GM12878 (cell line): ENCODE measurements around the gene COL24A1. TPM values are rescaled to one million over a fixed set of nuclear protein-coding genes. Genes with fewer than 3 reads are reported as not detected.

ENCODE experiments used
- ATAC-seq: fragments of 200-7000 bp; cut with Tn5 transposase; 3 replicates; pipeline ENCODE4 v1.9.1; 2020; ENCODE audit warnings: mild to moderate bottlenecking, moderate library complexity
- BruUV-seq: library from RNA; stranded (reverse); fragments of 400-500 nt; replicated peaks from 2 replicates; lab custom pipeline; 2021; lab: Mats Ljungman, UMichigan
- CTCF ChIA-PET: fragments of 300-600 bp; sonication (Branson Sonifier 250); formaldehyde crosslinking; extraction: SDS; loops from one replicate; lab custom pipeline; 2021; ENCODE audit warnings: inconsistent platforms; lab: Yijun Ruan, JAX
- POLR2A ChIA-PET: fragments of 350-600 bp; formaldehyde crosslinking; extraction: SDS; loops from one replicate; lab custom pipeline; 2021; ENCODE audit warnings: inconsistent platforms; lab: Charles Lee
- RAD21 ChIA-PET: fragments of 300-600 bp; sonication (Branson Sonifier 250); formaldehyde crosslinking; loops from one replicate; lab custom pipeline; 2023; ENCODE audit warnings: antibody characterized with exemption; ENCODE audit not compliant: unreplicated experiment; lab: Charles Lee
- SMC1A ChIA-PET: fragments of 300-600 bp; sonication (Branson Sonifier 250); formaldehyde crosslinking; loops from one replicate; lab custom pipeline; 2023; ENCODE audit not compliant: unreplicated experiment, uncharacterized antibody; lab: Charles Lee
- DNase-seq: peaks from one replicate; pipeline ENCODE4 v3.0.0-alpha.2; 2011; ENCODE audit warnings: low read depth, low spot score
- FAIRE-seq: peaks from 3 replicates; lab custom pipeline; 2011; peaks lifted over from hg19 to GRCh38; lab: Jason Lieb, UNC
- H2AFZ ChIP-seq: 2 replicates; pipeline ENCODE4 v1.6.0; 2011; ENCODE audit warnings: low read depth, low read length, control low read depth; ENCODE audit not compliant: control insufficient read depth
- H3K27ac ChIP-seq: 2 replicates; pipeline ENCODE4 v1.5.1; 2011; ENCODE audit warnings: control low read depth; ENCODE audit not compliant: control insufficient read depth, insufficient read depth
- H3K27me3 ChIP-seq, 2 experiments: replicated peaks in 1 of 2; 2 replicates each; pipeline versions ENCODE4 v1.6.0 to v1.6.1; 2011; ENCODE audit warnings: low read length in 1 of 2; ENCODE audit not compliant: control insufficient read depth in 2 of 2, insufficient read depth in 2 of 2
- H3K36me3 ChIP-seq, 2 experiments: 2 replicates each; pipeline ENCODE4 v1.5.1; 2011; ENCODE audit warnings: low read length in 1 of 2; ENCODE audit not compliant: control insufficient read depth in 2 of 2, insufficient read depth in 2 of 2
- H3K4me1 ChIP-seq: 2 replicates; pipeline ENCODE4 v1.6.1; 2011; ENCODE audit warnings: mild to moderate bottlenecking, low read length, moderate library complexity, mixed read lengths; ENCODE audit not compliant: control insufficient read depth, insufficient read depth
- H3K4me2 ChIP-seq: 2 replicates; pipeline ENCODE4 v1.6.0; 2011; ENCODE audit warnings: control low read depth; ENCODE audit not compliant: control insufficient read depth, insufficient read depth
- H3K4me3 ChIP-seq: fragments of 200-600 bp; sonication (generic); 2 replicates; pipeline ENCODE4 v1.5.1; 2016
- H3K79me2 ChIP-seq: 2 replicates; pipeline ENCODE4 v1.6.0; 2011; ENCODE audit warnings: low read length; ENCODE audit not compliant: control insufficient read depth, insufficient read depth
- H3K9ac ChIP-seq: 2 replicates; pipeline ENCODE4 v1.8.0; 2011; ENCODE audit warnings: low read length, control low read depth, mixed read lengths; ENCODE audit not compliant: control insufficient read depth, insufficient read depth
- H3K9me3 ChIP-seq: replicated peaks from 3 replicates; pipeline ENCODE4 v1.5.1; 2011; ENCODE audit warnings: mild to moderate bottlenecking, low read length; ENCODE audit not compliant: control insufficient read depth, insufficient read depth
- H4K20me1 ChIP-seq: 2 replicates; pipeline ENCODE4 v1.6.0; 2011; ENCODE audit not compliant: control insufficient read depth, insufficient read depth
- CHD2 ChIP-seq: IDR thresholded peaks from 2 replicates; pipeline ENCODE4 v1.6.1; 2011; ENCODE audit warnings: low read depth, low read length, improper control_type of control experiment, borderline replicate concordance
- EED ChIP-seq: sonication (generic); IDR thresholded peaks from 2 replicates; pipeline ENCODE4 v1.6.1; 2016; ENCODE audit warnings: antibody characterized with exemption, low read depth
- FOS ChIP-seq: IDR thresholded peaks from 3 replicates; pipeline ENCODE4 v1.6.1; 2011; ENCODE audit warnings: borderline replicate concordance; ENCODE audit not compliant: insufficient read length; ENCODE audit errors: extremely low read depth
- HDAC2 ChIP-seq: fragments of 200-600 bp; sonication (generic); IDR thresholded peaks from 2 replicates; pipeline ENCODE4 v1.6.1; 2017
- HDAC6 ChIP-seq: fragments of 200-600 bp; sonication (generic); IDR thresholded peaks from one replicate; pipeline ENCODE4 v1.8.0; 2017; ENCODE audit warnings: antibody characterized with exemption; ENCODE audit not compliant: unreplicated experiment
- IRF5 ChIP-seq: fragments of 450-650 bp; IDR thresholded peaks from 2 replicates; pipeline ENCODE4 v1.6.1; 2017; ENCODE audit warnings: borderline replicate concordance
- KDM1A ChIP-seq: fragments of 200-600 bp; sonication (generic); IDR thresholded peaks from 2 replicates; pipeline ENCODE4 v1.6.1; 2016; ENCODE audit warnings: borderline replicate concordance
- NBN ChIP-seq: fragments of 450-650 bp; IDR thresholded peaks from 2 replicates; pipeline ENCODE4 v1.6.1; 2016
- SP1 ChIP-seq: IDR thresholded peaks from one replicate; pipeline ENCODE4 v1.6.1; 2011; ENCODE audit warnings: low read depth, low read length
- ZNF24 ChIP-seq: fragments of 450-650 bp; IDR thresholded peaks from 2 replicates; pipeline ENCODE4 v1.6.1; 2017; ENCODE audit warnings: antibody characterized with exemption, mild to moderate bottlenecking
- WGBS: methylation state at CpG from one replicate; pipeline ENCODE4 v1.1.6; 2016; ENCODE audit warnings: low lambda C conversion rate; ENCODE audit not compliant: insufficient replicate concordance, insufficient coverage; ENCODE audit errors: missing lambda C conversion rate; 5-methylcytosine and 5-hydroxymethylcytosine counted together
- in situ Hi-C: fragments of 300-500 bp; cut with MboI; formaldehyde crosslinking; loops from 9 replicates; pipeline ENCODE4 v1.14.3; 2018; ENCODE audit warnings: mixed read lengths
- intact Hi-C: fragments of 100-400 bp; cut with micrococcal nuclease; formaldehyde crosslinking; loops from one replicate; pipeline ENCODE4 v1.14.2; 2022; ENCODE audit not compliant: unreplicated experiment
- polyA plus RNA-seq, 11 experiments: library from polyadenylated mRNA; depleted of rRNA in 4 of 11; unstranded in 6 of 11; stranded (reverse) in 5 of 11; fragments of >200 nt; fragmentation: Nextera tagmentation in 4 of 11; fragmentation: Illumina TruSeq in 1 of 11; extraction: Ambion mirVana in 4 of 11; extraction: Trizol in 1 of 11; gene quantifications; 1 replicate in 1 of 11; 2 replicates in 10 of 11; pipeline versions ENCODE4 v1.2.1 to v1.2.3, GENCODE V29; 2011 to 2016; ENCODE audit warnings: inconsistent platforms in 2 of 11, missing spikeins in 2 of 11, low read depth in 1 of 11
- total RNA-seq, 4 experiments: library from RNA; depleted of rRNA in 3 of 4; stranded (reverse); fragments of >200 nt in 3 of 4; fragmentation: Illumina TruSeq in 1 of 4; extraction: Trizol in 1 of 4; gene quantifications; 2 replicates each; pipeline versions ENCODE4 v1.2.1 to v1.2.3, GENCODE V29; 2013 to 2021
- TF ChIP-seq, protein P1 (sequence below), 3 experiments: IDR thresholded peaks in 2 of 3; conservative IDR thresholded peaks in 1 of 3; 2 replicates each; pipeline ENCODE4 v1.5.1; 2011; ENCODE audit warnings: low read depth in 3 of 3, low read length in 3 of 3, mild to moderate bottlenecking in 3 of 3, control low read depth in 2 of 3, moderate library complexity in 2 of 3, inconsistent platforms in 1 of 3, mixed read lengths in 1 of 3; ENCODE audit not compliant: control insufficient read depth in 2 of 3, insufficient read depth in 1 of 3; ENCODE audit errors: extremely low read depth in 1 of 3

Gene COL24A1
- total and polyA plus RNA-seq, 10 of the 15 experiments (the other 5 are each of a cell fraction or from before 2014, with no cell fraction given): 0.19 to 4.1 (median 2.0) TPM

DNA sequence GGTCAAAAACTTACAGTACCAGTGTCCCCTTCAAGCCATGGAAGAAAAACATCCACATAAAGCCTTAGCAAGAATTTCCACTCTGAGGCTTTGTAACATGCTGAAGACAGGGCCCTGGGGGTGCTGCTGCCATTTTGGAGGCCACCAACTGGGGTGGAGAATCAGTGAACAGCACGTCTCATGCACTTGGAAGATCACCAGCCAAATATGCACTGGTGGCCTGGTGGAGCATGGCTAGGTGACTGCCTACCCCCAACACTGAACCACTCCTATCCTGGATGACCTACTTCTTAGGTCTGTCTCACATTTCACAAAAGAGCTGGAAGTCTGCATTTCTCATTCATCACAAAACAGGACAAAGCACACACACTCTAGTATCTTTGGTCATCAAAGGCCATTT, 126.4 kb downstream of the COL24A1 start:
- FAIRE-seq (no peak), ATAC-seq (no peak), DNase-seq (no peak)
- ChIA-PET RAD21 (no interaction called here), SMC1A (no interaction called here), POLR2A (no interaction called here), CTCF (interaction anchor here (2.6 to 3.4 kb wide), 2 partner anchors 11 kb away, joined by 18 to 21 read pairs; no protein-coding TSS in a partner anchor)
- no peak overlapping the region for H3K9ac ChIP-seq
- WGBS: 0% methylated on average over 1 of the region's 1 CpG
- no peak overlapping the region for H2AFZ ChIP-seq
- in situ Hi-C loops: no loop called here
- no peak overlapping the region for H3K27ac ChIP-seq
- no peaks in the 10 kb centered on the region for H3K79me2 ChIP-seq
- intact Hi-C loops: no loop called here
- no peaks in the 10 kb centered on the region for H3K36me3 ChIP-seq
- H4K20me1 ChIP-seq: no peaks in the 10 kb centered on the region
- no peaks in the 10 kb centered on the region for H3K27me3 ChIP-seq
- no peaks in the 10 kb centered on the region for H3K9me3 ChIP-seq
- H3K4me1 ChIP-seq: no peaks in the 10 kb centered on the region
- H3K4me3 ChIP-seq: no peak overlapping the region
- TF ChIP-seq IRF5: no peak
- no peak overlapping the region for H3K4me2 ChIP-seq
- BruUV-seq: no TSS peak

DNA sequence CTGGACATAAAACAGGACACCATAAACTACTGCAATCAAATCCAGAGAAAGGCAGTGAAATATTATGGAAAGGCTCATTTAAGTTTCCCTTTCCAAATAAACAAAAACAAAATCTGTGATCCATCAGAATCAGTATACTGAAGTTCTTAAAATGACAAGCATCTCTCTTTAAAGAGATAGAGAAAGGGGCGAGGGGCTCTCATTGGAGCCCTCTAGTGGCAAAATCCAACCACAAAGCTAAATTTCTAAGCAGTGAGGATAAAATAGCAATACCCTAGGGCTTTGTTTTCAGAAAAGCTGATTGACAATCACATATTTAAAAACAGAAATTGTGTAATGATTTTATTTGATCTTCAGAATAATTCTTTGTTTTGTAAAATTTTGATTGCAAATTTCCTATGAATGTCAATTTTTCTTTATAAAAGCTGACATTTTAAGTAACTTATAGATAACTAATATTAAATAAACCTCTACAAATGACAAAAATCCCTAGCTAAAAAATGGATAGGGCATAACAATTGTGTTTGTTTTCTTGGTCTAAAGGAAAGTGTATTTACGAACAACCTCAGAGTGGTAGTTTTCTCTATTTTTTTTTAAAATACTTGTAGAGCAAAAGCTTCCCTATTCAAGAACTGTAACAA, 138.2 kb downstream of the COL24A1 start:
- intact Hi-C loops (loop anchor here (1.0 to 5.0 kb wide), 4 partner anchors 124 to 710 kb away; partner anchors contain the start of gene ZNHIT6), in situ Hi-C loops (loop anchor here (5.0 to 25.0 kb wide), 2 partner anchors 126 to 706 kb away; no protein-coding TSS in a partner anchor)
- Histone ChIP-seq H3K4me3 (no peak overlapping the region), H3K4me2 (peak overlapping the region; percentile 27; the same call in 1 of the 2 replicates), H3K9me3 (no peaks in the 10 kb centered on the region), H4K20me1 (no peaks in the 10 kb centered on the region), H3K79me2 (no peaks in the 10 kb centered on the region), H3K36me3 (no peaks in the 10 kb centered on the region), H3K27me3 (no peaks in the 10 kb centered on the region), H3K9ac (no peak overlapping the region), H3K4me1 (peaks cover 16% of the 10 kb centered on the region; the same call in 1 of the 2 replicates), H2AFZ (peak overlapping the region; percentile 59; the same call in 1 of the 2 replicates), H3K27ac (no peak overlapping the region; the same call in 1 of the 2 replicates)
- ATAC-seq (peak; percentile 80), DNase-seq (no peak), FAIRE-seq (peak; percentile 7)
- BruUV-seq: no TSS peak
- CTCF ChIA-PET: interaction anchor here (0.6 to 4.5 kb wide), 31 partner anchors 10 to 714 kb away, joined by 3 to 54 read pairs (median 4); partner anchors contain the start of gene ZNHIT6
- SMC1A ChIA-PET: interaction anchor here (0.7 to 4.5 kb wide), 8 partner anchors 12 to 710 kb away, joined by 3 to 30 read pairs (median 4); no protein-coding TSS in a partner anchor
- RAD21 ChIA-PET: interaction anchor here (0.5 to 1.8 kb wide), 14 partner anchors 19 to 710 kb away, joined by 3 to 11 read pairs (median 4); no protein-coding TSS in a partner anchor
- POLR2A ChIA-PET: no interaction called here
- WGBS: 0% methylated on average over 2 of the region's 2 CpGs
- no peak for TF ChIP-seq KDM1A
- TF ChIP-seq EED: no peak
- no peak for TF ChIP-seq HDAC2
- no peak for TF ChIP-seq CHD2
- TF ChIP-seq IRF5: no peak
- TF ChIP-seq HDAC6: no peak
- TF ChIP-seq ZNF24: no peak
- no peak for TF ChIP-seq FOS
- TF ChIP-seq, protein P1, sequence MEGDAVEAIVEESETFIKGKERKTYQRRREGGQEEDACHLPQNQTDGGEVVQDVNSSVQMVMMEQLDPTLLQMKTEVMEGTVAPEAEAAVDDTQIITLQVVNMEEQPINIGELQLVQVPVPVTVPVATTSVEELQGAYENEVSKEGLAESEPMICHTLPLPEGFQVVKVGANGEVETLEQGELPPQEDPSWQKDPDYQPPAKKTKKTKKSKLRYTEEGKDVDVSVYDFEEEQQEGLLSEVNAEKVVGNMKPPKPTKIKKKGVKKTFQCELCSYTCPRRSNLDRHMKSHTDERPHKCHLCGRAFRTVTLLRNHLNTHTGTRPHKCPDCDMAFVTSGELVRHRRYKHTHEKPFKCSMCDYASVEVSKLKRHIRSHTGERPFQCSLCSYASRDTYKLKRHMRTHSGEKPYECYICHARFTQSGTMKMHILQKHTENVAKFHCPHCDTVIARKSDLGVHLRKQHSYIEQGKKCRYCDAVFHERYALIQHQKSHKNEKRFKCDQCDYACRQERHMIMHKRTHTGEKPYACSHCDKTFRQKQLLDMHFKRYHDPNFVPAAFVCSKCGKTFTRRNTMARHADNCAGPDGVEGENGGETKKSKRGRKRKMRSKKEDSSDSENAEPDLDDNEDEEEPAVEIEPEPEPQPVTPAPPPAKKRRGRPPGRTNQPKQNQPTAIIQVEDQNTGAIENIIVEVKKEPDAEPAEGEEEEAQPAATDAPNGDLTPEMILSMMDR (IDR thresholded peaks at IDR 0.05 in 2 of 3, conservative IDR thresholded peaks at IDR 0.05 in 1 of 3; ENCODE audit: control insufficient read depth in 2 of 3, extremely low read depth in 1 of 3, insufficient read depth in 1 of 3, low read depth in 3 of 3, low read length in 3 of 3): peak; percentile 68 to 75 (median 71)
- no peak for TF ChIP-seq SP1
- TF ChIP-seq NBN: no peak
